ENCODE data around the gene AOPEP.

DNA sequence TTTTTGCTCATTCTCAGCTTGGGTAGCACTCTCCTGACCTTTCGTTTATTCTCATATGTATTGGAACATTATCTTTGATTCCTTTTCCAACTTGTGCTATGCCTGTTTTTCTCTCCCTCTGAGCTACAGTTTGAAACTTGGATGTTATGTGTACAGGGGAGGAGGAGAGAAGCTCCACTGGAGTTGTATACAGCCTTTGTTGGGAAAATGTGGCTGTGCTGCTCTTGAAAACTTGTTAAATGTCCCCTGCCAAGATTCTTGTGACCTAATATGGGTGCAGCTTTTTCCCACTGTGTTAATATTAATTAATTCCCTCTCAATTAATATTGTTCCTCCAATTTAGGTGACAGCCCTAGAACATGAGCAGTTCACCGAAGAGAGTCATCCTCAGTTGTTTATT, 235.4 kb downstream of the AOPEP start:
- TF ChIP-seq POLR2A (IDR thresholded peaks at IDR 0.05): no peak
- TF ChIP-seq, protein P1, sequence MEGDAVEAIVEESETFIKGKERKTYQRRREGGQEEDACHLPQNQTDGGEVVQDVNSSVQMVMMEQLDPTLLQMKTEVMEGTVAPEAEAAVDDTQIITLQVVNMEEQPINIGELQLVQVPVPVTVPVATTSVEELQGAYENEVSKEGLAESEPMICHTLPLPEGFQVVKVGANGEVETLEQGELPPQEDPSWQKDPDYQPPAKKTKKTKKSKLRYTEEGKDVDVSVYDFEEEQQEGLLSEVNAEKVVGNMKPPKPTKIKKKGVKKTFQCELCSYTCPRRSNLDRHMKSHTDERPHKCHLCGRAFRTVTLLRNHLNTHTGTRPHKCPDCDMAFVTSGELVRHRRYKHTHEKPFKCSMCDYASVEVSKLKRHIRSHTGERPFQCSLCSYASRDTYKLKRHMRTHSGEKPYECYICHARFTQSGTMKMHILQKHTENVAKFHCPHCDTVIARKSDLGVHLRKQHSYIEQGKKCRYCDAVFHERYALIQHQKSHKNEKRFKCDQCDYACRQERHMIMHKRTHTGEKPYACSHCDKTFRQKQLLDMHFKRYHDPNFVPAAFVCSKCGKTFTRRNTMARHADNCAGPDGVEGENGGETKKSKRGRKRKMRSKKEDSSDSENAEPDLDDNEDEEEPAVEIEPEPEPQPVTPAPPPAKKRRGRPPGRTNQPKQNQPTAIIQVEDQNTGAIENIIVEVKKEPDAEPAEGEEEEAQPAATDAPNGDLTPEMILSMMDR (IDR thresholded peaks at IDR 0.05): no peak
- no peak for TF ChIP-seq POLR2AphosphoS5 (IDR thresholded peaks at IDR 0.05)
- no peak for TF ChIP-seq EP300 (IDR thresholded peaks at IDR 0.05)

Measured in suprapubic skin (tissue), 4 donors.